Lower lobe of right lung (tissue), 2 donors: ENCODE data around the gene FMO5. TPM values are rescaled to one million over a fixed set of nuclear protein-coding genes. Genes with fewer than 3 reads are reported as not detected.
"Not testable (repeated sequence)": the region's sequence is repeated elsewhere in the genome, so short reads cannot be mapped to it uniquely, and the experiment has no call there.

ENCODE experiments used
- ATAC-seq, 2 donors: fragments of 200-7000 bp; cut with Tn5 transposase; one replicate each; pipeline ENCODE4 v1.9.1; 2020 to 2022; ENCODE audit warnings: mild to moderate bottlenecking in 2 of 2, moderate library complexity in 2 of 2
- DNase-seq: peaks from one replicate; pipeline ENCODE4 v3.0.0-alpha.2; 2020
- H3K27ac ChIP-seq: fragments of 200-600 bp; one replicate; pipeline ENCODE4 v1.8.0; 2022
- H3K27me3 ChIP-seq: fragments of 200-600 bp; one replicate; pipeline ENCODE4 v1.8.0; 2022; ENCODE audit warnings: low read depth
- H3K36me3 ChIP-seq: fragments of 200-600 bp; one replicate; pipeline ENCODE4 v1.8.0; 2022; ENCODE audit warnings: mild to moderate bottlenecking
- H3K4me1 ChIP-seq: fragments of 200-600 bp; one replicate; pipeline ENCODE4 v1.8.0; 2022
- H3K4me3 ChIP-seq: fragments of 200-600 bp; one replicate; pipeline ENCODE4 v1.8.0; 2022; ENCODE audit warnings: mild to moderate bottlenecking
- H3K9me3 ChIP-seq: fragments of 200-600 bp; one replicate; pipeline ENCODE4 v1.8.0; 2022
- CTCF ChIP-seq: fragments of 200-600 bp; IDR thresholded peaks from one replicate; pipeline ENCODE4 v1.8.0; 2022; ENCODE audit warnings: antibody characterized with exemption, mild to moderate bottlenecking
- intact Hi-C: fragments of 100-400 bp; cut with DNase I; formaldehyde crosslinking; loops from one replicate; pipeline ENCODE4 v1.11.0; 2022
- total RNA-seq: library from RNA; stranded (reverse); fragmentation: NEBNext Ultra II Directional; extraction: Animal tissue kit (Norgen Biotek cat#: 25700); gene quantifications from one replicate; pipeline ENCODE4 v1.2.1, GENCODE V29; 2021
- donor health status: DM: no; HTN: yes; CAD: no; lungs with severe emphysema.

The FMO5 gene
- total RNA-seq, 1 donor from 2014 or later: 106 TPM

GRCh38 chr1:147167365-147167764, 57.8 kb downstream of the FMO5 start:
- peaks cover 32% of the 10 kb centered on the region for H3K36me3 ChIP-seq

GRCh38 chr1:147163019-147163418, 62.1 kb downstream of the FMO5 start:
- H3K36me3 ChIP-seq: peaks cover 74% of the 10 kb centered on the region

More at GRCh38 chr1:147167365-147167764, 57.8 kb downstream of the FMO5 start:
- intact Hi-C loops: no loop called here
- no peak for TF ChIP-seq CTCF
- DNase-seq (no peak), ATAC-seq (no peak)
- H3K4me1 ChIP-seq: peaks cover 12% of the 10 kb centered on the region
- no peak overlapping the region for H3K27ac ChIP-seq
- no peak overlapping the region for H3K4me3 ChIP-seq
- no peaks in the 10 kb centered on the region for H3K9me3 ChIP-seq
- H3K27me3 ChIP-seq: no peaks in the 10 kb centered on the region

GRCh38 chr1:147162093-147162492, 63.0 kb downstream of the FMO5 start:
- intact Hi-C loops: no loop called here
- H3K4me1 ChIP-seq: no peaks in the 10 kb centered on the region
- no peak for DNase-seq
- TF ChIP-seq CTCF: no peak
- H3K9me3 ChIP-seq: no peaks in the 10 kb centered on the region
- peaks cover 77% of the 10 kb centered on the region for H3K36me3 ChIP-seq
- no peak for ATAC-seq
- no peak overlapping the region for H3K4me3 ChIP-seq
- H3K27ac ChIP-seq: no peak overlapping the region
- H3K27me3 ChIP-seq: no peaks in the 10 kb centered on the region

More at GRCh38 chr1:147163019-147163418, 62.1 kb downstream of the FMO5 start:
- ATAC-seq: no peak
- no peak overlapping the region for H3K4me3 ChIP-seq
- DNase-seq: no peak
- H3K27ac ChIP-seq: no peak overlapping the region
- no peaks in the 10 kb centered on the region for H3K27me3 ChIP-seq
- intact Hi-C loops: no loop called here
- no peaks in the 10 kb centered on the region for H3K9me3 ChIP-seq
- TF ChIP-seq CTCF: no peak
- no peaks in the 10 kb centered on the region for H3K4me1 ChIP-seq

GRCh38 chr1:147157116-147157515, 68.0 kb downstream of the FMO5 start:
- H3K4me3 ChIP-seq, H3K9me3 ChIP-seq, DNase-seq, ATAC-seq, H3K27ac ChIP-seq, H3K4me1 ChIP-seq, intact Hi-C loops, H3K27me3 ChIP-seq: not testable (repeated sequence)
- H3K36me3 ChIP-seq: peaks cover 73% of the 10 kb centered on the region

GRCh38 chr1:147156642-147157041, 68.5 kb downstream of the FMO5 start:
- Histone ChIP-seq H3K36me3 (peaks cover 68% of the 10 kb centered on the region), H3K4me1 (no peaks in the 10 kb centered on the region), H3K27me3 (no peaks in the 10 kb centered on the region), H3K27ac (no peak overlapping the region), H3K4me3 (no peak overlapping the region), H3K9me3 (no peaks in the 10 kb centered on the region)
- no peak for TF ChIP-seq CTCF
- intact Hi-C loops: no loop called here
- no peak for ATAC-seq
- no peak for DNase-seq

- intact Hi-C loops: no loop called here
- no peaks in the 10 kb centered on the region for H3K9me3 ChIP-seq
- H3K4me3 ChIP-seq: no peak overlapping the region
- no peaks in the 10 kb centered on the region for H3K4me1 ChIP-seq
- no peak for DNase-seq
- peaks cover 30% of the 10 kb centered on the region for H3K36me3 ChIP-seq
- no peak overlapping the region for H3K27ac ChIP-seq
- no peak for ATAC-seq
- no peak for TF ChIP-seq CTCF
- H3K27me3 ChIP-seq: no peaks in the 10 kb centered on the region
Measured at GRCh38 chr1:147152772-147153171, 72.4 kb downstream of the FMO5 start.
